ENCODE data around the gene POM121L2.

Gene POM121L2

DNA sequence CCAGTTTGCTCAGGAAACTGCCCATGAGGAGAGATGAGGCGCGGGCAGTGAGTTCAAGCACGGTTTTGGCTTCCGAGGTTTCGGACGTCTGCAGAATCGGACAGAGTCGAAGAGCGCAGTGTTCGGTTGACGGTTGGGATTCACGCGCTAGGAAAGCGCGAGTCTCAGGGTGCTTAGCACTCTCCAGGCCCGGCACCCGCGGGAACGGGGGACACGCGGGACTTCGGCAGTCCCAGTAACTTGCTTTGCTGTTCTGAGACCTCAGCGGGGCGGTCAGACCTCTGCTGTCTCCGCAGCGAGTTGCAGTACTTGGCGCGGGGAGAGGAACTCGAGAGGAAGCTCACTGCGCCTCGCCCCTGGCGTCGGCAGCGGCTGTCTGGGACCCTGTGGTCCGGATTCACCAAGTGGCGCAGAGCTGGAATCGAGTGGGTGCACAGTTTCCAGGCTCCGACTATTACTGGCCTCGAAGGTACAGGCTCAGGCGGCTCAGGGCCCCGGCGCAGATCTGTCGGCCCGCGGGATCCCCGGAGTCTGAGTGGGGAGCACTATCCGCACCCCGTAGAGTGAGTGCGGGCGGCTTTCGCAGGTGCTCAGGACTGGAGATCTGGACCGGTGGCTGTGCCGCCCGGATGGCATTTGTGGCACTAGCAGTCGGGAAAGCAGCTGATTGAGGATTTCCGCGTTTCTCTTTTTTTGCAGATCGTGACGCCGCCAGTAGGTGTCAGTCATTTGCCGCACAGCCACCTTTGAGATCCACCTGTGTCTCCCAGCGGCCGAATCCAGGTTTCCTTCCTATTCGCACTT lies at the start of gene POM121L2:
Gene POM121L2, minus strand, starts transcription at position 128 of the 804 bp plus-strand sequence. Its CDS starts 103 bp downstream, at position 25.
- peak; percentile 70 for DNase-seq

DNA sequence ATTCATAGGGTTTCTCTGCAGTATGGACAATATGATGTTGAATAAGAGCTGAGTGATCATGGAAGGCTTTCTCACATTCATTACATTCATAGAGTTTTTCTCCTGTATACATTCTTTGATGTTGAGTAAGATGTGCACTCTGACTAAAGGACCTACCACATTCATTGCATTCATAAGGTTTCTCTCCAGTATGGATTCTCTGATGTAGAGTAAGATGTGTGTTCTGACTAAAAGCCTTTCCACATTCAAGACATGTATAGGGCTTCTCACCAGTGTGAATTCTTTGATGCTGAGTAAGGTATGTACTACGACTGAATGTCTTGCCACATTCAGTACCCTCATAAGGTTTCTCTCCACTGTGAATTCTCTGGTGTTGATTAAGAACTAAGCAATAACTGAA lies 47.2 kb upstream of the POM121L2 start:
- DNase-seq, result no peak

DNA sequence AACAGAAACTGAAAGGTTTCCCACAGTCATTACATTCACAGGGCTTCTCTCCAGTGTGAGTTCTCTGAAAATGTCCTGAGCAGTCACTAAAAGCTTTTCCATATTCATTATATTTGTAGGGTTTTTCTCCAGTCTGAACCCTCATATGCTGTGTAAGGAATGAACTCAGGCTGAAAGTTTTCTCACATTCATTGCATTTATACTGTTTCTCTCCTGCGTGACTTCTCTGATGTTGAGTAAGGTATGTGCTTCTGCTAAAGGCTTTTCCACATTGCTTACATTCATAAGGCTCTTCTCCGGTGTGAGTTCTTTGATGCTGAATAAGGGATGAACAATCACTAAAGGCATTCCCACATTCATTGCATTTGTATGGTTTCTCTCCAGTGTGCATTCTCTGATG lies 46.7 kb upstream of the POM121L2 start:
- DNase-seq, result no peak

DNA sequence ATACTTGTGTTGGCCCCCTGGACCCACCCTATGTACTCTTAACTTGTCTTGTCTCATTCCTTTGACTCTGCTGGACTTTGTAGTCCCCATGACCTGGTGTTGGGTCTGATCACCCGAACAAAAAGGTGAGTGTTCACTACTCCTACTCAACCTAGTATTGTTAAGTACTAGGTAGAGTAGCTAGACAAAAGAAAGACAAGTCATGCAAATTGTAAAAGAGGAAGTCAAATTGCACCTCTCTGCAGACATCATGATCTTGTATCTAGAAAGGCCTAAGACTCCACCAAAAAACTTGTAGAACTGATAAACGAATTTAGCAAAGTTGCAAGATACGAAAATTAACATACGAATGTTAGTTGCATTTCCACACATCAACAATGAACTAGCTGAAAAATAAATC lies 40.8 kb upstream of the POM121L2 start:
- DNase-seq, result no peak

DNA sequence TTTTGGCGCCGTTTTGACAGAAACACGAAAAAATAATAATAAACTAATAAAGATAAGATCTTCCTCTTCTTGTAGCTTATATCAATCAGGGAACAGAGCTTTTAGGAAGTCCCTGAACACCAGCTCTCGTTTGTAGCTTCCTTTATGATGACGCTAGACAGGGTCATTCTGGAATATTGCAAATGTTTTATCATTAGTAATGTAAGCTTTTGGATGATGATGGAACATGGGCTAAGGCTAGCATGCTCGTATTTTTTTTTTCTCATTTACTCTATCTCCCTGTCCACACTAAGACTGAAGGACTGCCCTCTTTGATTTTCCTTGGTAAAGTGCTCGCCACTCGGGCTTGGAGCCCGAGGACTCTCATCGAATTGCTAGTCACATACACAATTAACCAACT lies 22.1 kb upstream of the POM121L2 start:
- no peak for DNase-seq

DNA sequence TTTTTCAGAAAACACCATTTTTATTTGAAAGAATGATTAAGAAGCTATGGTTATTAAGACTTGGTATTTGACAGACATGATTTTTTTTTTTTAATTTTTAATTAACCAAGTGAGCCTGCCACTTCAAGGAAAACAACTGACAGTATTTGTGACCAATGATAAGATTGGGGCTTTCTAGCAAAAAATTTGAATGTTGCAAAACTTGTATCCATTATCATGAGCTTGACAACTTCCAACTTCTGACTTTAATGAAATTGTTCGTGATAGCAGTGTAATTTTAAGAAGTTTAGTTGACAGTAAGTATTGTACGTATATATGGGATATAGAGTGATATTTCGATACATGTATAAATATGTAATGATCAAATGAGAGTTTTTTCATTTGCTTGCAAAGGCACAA lies 21.6 kb upstream of the POM121L2 start:
- DNase-seq, result no peak

DNA sequence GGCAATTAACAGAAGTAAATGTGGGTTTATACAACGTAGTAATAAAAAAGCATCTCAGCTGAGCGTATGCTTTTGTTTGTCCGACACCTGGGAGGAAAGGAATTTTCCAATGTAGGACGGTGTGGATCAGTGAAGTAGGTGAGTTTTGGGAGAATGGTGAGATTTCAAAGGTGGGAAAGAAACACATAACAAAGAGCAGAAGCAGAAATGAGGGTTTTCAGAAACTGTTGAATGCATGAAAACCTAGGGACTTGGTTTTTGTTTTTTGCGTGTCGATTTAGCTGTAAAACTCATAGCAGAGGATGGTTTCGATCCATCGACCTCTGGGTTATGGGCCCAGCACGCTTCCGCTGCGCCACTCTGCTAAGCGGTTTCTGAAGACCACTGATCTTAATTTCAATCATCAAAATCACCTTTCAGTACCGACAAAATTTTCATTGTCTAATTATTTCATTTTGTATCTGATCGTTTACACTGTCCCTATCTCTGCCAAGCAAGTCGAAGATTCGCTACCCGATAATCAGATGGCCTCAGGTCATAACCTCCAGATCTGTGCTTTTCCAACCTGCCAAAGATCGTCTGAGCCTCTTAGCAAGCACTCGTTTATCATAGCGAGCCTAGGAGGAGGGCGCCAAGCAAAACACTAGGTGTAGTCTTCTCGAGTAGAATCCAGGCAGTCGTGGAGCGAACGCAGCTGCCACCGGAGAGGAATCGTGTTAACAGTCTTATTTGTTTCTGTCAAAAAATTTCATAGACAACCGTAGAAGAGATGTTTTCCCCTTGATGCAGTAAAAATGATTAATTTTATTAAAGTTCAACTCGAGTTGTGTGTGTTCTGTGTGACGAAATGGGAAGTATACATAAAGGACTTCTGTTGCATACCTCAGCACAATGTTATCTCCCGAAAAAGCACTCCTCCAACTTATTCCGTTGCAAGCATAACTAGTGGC lies 20.9 kb upstream of the POM121L2 start:
- DNase-seq, result peak; percentile 58

DNA sequence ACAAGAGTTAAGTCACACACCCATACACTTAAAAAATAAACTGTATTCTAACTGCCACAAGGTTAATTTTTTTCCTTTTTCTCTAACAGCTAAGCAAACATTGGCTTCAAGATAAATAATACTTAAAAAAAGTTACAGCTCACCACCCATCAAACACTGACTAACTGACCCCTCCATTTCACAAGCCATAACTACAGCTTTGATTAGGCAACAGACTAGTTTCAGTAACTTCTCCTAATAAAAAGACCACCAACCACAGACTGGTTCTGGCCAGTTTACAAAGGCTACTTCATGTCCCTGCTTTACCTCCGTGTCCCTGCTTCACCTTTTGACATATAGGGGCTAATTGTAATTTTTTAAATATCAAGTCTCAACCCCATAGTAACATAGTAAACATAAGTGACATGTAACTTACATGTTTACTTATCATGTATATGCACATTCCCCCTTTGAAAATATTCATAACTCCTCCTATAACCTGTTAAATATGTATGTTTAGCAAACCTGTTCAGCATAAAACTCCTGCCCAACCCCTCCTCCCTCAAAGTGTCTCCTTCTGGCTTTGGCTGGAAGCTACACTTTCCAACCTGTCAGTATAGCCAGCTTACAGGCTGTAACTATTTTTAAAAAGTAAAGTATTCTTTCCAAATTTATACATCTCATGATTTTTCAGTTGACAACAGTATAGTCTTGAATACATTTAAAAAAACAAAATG lies 15.1 kb upstream of the POM121L2 start:
- no peak for DNase-seq

DNA sequence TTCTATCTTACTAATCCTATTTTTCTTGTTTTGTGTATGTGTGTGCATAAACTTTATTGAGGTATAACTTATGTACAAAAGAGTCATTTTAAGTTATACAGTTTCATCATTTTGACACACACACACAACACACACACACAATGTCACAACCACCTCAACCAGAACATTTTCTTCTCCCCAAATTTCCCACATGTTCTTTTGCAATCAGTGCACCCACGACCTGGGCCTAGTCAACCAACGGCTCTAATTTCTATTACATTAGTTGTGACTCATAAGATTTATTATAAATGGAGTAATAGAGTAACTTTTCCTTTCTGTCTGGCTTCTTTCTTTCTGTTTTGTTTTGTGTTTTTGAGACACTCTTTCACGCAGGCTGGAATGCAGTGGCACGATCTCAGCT lies 9.8 kb upstream of the POM121L2 start:
- DNase-seq, result no peak

DNA sequence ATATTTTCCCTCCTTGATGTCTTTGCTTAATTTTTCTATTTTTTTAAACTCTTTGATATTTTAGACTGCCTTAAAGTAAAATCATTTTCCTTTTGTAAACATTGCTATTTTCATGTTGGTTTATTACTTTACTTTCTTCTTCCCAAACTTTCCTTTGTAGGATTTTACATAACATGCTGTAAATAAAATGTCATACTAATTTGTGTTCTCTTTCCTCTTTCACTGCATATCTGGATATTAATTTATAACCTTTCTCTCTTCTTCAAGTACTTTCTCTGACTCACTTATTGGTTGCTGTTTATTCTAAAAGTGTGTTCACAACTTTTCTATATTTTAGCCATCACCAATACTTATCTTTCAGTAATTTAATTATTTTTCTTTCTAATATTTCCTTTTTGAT lies 9.3 kb upstream of the POM121L2 start:
- DNase-seq, result no peak

DNA sequence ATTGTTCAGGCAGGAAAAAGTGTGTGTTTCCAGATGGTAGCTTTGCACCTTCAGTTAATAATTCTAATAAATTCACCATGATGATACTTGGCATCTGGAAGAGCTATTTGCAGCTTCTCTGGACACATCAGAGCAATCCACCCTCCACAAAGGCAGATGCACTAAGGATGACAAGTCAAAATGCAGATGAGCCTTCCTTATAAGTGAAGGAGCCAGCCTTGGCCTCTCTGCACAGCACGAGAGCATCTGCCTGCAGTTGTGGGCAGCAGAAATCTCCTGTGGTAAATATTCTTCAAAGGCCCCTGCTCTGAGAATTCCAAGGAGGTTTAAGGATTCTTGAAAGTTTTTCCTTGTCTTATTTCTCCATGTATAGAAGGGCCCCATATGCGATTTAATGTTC lies 6.9 kb upstream of the POM121L2 start:
- DNase-seq, result no peak

DNA sequence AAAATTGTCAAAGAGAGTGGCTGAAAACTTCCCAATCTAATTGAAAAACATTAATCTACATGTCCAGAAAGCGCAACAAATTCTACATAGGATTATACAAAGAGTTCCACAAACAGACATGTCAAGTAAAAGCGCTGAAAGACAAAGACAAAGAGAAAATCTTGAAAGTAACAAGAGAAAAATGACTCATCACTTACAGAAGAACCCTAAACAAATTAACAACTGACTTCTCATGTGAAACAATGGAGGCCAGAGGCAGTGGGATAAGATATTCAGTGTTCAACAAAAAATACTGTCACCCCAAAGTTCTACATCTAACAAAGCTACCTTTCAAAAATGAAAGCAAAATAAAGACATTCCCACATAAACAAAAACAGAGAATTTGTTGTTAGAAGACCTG lies 2.0 kb upstream of the POM121L2 start:
- DNase-seq, result no peak

DNA sequence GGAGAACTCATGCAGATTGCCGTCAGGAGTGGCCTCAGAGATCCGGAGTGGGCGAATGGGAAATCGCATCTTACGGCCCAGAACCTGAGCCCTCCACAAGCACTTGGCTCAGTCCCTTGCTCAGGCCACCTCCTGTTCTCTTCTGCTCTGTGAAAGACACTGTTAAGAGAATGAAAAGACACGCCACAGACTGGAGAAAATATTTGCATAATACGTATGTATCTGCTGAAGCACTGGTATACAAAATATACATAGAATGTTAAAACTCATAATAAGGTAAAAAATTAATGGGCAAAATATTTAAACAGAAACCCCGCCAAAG lies 838 bp upstream of the POM121L2 start:
- DNase-seq, result no peak

DNA sequence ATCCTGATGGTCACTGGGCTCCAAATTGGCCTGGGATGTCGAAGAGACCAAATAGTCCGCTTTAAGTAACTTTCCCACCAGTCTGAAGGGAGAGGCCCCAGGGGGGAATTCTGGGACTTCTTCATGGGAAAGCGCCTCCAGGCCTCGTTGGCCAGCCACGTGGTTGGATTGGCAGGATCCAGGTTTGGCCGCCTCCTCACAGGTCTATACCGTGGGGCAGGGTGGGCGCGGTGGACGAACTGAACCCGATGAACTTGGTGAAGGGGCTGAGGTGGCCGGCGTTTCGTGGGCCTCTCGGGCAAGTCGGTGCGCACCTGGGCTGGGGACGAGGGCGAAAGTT lies 297 bp downstream of the POM121L2 start:
- no peak for DNase-seq

DNA sequence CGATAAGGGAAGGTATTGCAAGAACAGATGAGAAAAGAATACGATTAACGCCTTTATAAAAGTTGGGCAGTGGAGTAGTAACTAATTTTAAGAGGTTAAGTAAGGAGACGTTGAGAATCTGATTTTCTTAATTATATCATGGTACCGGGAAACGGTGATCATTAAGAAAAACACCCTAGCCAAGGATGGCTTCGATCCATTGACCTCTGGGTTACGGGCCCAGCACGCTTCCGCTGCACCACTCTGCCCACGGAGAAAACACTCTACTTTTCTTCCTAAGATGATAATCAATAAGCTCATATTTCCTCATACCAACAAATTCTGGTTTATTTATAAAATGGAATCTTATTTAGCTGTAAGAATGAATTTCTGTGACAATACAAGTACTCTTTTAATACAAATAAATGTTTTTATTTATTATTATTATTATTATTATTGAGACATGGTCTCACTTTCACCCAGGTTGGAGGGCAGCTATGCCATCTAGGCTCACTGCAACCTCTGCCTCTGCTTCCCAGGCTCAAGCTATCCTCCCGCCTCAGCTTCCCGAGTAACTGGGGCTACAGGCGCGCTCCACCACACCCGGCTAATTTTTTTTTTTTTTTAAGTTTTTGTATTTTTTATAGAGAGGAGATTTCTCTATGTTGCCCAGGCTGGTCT lies 8.3 kb downstream of the POM121L2 start:
- DNase-seq, result no peak

DNA sequence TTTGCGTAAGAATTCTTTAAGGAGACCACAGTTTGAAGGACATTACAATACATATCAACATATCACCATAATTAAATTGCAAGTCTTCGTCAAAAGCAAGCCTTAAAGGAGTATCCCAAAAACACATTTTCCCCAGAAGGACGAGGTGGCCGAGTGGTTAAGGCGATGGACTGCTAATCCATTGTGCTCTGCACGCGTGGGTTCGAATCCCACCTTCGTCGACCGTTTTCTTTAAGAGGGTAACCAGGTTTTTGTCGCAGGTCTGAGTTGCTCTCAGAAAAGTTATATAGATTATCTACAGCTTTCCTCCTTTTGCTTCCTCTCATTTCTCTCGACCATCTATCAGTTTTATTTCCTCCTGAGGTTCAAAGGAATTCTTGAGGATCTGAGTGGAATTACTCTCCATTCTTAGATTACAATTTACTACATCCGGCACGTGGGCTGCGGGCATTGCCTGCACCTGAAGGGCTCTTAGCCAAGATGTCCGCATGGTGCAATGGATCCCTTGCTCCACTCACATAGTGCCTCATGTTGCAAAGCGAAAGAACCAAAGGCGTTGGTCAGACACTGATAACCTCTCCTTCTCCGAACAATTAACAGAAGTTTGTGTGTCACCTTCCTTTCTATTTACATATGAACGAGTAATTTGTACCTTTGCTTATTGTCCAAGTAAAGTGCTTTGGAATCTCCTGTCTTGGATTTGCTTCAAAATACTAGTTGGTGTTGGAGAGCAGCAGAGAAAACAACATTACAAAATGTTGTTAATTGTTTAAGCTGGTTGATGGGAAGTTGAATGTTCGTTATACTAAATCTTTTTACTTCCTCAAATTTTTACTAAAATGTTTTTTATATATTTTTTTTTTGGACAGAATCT lies 14.0 kb downstream of the POM121L2 start:
- no peak for DNase-seq

DNA sequence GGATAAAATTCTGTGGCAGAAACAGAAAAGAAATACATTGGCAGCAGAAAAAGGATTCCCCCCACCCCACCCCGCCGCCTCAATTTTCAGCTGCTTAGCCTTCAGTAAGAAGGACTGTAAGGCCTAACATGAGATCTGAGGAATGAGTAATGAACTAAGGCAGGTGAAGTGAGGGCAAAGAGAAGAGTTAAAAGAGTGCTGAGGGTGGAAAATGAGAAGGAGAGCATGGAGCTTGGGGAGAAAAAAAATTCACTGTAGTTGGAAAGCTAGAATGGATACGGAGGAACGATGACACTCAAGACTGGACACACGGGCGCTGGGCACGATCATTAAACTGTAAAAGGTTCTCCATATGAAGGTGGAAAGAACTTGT lies 14.6 kb downstream of the POM121L2 start:
- no peak for DNase-seq

DNA sequence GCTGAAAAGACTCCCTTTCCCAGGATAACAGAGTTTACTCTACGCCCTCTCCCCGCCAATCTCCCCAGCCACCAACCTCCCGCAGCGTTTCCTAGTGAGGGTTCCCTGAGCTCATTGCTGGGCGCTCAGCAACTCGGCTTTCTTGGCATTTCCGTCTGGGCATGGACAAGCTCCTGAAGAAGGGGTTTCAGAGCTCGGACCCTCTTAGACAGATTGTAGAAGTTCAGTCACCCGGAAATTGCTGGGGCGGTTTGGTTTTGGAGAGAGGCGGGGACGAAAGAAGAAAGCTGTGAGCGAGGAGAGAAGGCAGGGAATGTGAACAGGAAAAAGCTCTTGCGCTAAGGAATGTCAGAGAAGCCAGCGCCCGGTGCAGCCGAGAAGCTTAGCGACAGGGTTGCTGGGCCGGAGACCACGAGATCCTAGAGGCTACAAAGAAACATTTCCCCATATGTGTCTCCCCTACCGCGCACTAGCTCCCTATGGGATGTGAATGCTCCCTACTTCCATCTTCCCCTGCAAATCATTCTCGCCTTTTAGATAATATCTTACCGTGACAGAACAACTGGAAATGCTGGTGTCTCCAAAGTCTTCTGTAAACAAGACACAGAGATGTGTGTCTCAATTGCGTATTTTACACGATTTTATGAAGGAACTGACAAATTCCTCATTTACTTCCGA lies 15.8 kb downstream of the POM121L2 start:
- no peak for DNase-seq

DNA sequence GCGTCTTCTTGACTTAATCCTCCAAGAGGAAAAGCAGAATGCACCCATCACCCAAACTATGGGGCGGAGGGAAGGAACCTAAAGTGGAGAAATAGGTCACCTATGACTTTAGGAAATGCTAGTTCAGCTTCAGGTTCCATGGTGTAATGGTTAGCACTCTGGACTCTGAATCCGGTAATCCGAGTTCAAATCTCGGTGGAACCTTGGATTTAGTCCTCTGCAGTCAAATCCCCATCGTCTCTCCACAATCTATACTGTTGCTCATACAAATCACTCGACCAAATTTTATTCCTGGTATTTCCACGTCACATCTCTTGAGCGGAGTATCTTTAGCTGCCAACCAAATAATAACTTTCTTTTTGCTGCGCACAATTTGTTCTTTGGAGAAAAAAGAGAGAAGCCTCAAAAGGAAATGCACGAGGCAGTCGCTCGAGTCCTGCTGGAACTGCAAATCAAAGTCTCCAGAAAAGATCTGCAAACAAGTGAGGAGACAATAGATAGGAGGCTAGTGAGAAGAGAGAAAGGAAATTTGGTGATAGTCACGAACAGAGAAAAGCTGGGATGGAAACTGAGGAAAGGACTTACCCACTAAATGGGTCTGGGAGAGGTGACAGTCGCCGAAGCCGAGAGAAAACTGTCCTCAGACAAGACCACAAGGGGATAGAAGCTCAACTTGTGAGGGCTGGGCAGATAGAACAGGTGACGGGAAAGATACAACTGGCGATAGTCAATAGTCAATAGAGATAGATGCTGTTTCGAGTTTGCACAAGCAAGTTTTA lies 16.6 kb downstream of the POM121L2 start:
- no peak for DNase-seq

DNA sequence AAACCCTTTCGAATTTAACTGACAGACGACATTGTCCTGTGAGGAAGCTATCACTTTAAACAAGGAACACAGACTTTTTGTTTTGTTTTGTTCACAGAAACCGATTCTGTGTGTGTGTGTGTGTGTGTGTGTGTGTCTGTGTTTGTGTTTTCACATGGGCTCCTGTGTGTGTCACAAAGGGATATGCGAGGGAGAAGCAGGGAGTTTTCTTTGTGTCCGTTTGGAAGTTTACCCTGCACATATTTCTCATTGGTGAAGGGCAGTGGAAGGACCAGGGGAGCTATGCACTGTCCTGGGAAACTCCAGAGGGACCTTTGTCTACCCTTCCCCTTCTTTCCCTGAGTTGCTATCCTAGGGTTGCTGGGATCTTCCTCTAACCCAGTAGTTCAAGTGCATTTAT lies 17.7 kb downstream of the POM121L2 start:
- no peak for DNase-seq
